SK-N-SH (cell line): ENCODE measurements around the gene ABCC4.

Source experiments
- EP300 ChIP-seq, 2 experiments: IDR thresholded peaks; 2 replicates each; pipeline versions ENCODE4 v1.4.0 to v1.6.1; 2012; ENCODE audit warnings: borderline replicate concordance in 1 of 2, low read depth in 1 of 2, low read length in 1 of 2
- EZH2phosphoT487 ChIP-seq: fragments of 200-600 bp; sonication (generic); IDR thresholded peaks from 2 replicates; pipeline ENCODE4 v1.6.1; 2017; ENCODE audit warnings: low read depth, mixed run types, mild to moderate bottlenecking, antibody characterized with exemption, moderate library complexity, borderline replicate concordance
- GATA2 ChIP-seq: sonication (generic); formaldehyde crosslinking; IDR thresholded peaks from 2 replicates; pipeline ENCODE4 v1.5.0; 2020; ENCODE audit warnings: mild to moderate bottlenecking, missing genetic modification reagents
- JUND ChIP-seq: IDR thresholded peaks from 2 replicates; pipeline ENCODE4 v1.4.0; 2012
- POLR2AphosphoS5 ChIP-seq: IDR thresholded peaks from 2 replicates; pipeline ENCODE4 v1.6.1; 2012; ENCODE audit warnings: low read depth, low read length
- RAD21 ChIP-seq: IDR thresholded peaks from 2 replicates; pipeline ENCODE4 v1.6.1; 2012; ENCODE audit warnings: mild to moderate bottlenecking, low read length
- RFX5 ChIP-seq: IDR thresholded peaks from 2 replicates; pipeline ENCODE4 v1.6.1; 2012; ENCODE audit warnings: mild to moderate bottlenecking, improper control_type of control experiment, low read length
- TCF12 ChIP-seq: IDR thresholded peaks from 2 replicates; pipeline ENCODE4 v1.4.0; 2012
- TF ChIP-seq, protein P1 (sequence below): fragments of 200-600 bp; sonication (generic); IDR thresholded peaks from 2 replicates; pipeline ENCODE4 v1.6.1; 2017; ENCODE audit warnings: antibody characterized with exemption, mild to moderate bottlenecking, moderate library complexity
- TF ChIP-seq, protein P2 (sequence below): IDR thresholded peaks from 2 replicates; pipeline ENCODE4 v1.4.0; 2012; ENCODE audit warnings: low read depth
- TF ChIP-seq, protein P3 (sequence below): IDR thresholded peaks from 2 replicates; pipeline ENCODE4 v1.4.0; 2012; ENCODE audit warnings: low read depth, borderline replicate concordance

DNA sequence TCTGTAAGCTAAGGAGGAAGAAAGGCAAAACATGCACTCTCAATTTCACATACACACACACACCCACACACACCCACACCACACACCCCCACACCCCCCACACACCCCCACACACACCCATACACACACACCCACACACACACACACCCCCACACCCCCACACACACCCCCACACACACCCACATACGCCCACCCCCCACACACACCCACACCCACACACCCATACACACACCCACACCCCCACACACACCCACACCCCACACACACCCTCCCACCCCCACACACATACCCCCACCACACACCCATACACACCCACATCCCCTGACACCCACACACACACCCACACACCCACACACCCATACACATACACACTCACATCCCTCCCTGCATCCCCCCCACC is 276.1 kb downstream of the ABCC4 start:
- TF ChIP-seq EZH2phosphoT487 (no peak), RFX5 (no peak), TCF12 (no peak), RAD21 (no peak), EP300 (IDR thresholded peaks at IDR 0.05; ENCODE audit: borderline replicate concordance in 1 of 2, low read depth in 1 of 2, low read length in 1 of 2) (no peak), POLR2AphosphoS5 (no peak), JUND (no peak), GATA2 (CRISPR knock-in tag) (no peak)
- TF ChIP-seq, protein P1, sequence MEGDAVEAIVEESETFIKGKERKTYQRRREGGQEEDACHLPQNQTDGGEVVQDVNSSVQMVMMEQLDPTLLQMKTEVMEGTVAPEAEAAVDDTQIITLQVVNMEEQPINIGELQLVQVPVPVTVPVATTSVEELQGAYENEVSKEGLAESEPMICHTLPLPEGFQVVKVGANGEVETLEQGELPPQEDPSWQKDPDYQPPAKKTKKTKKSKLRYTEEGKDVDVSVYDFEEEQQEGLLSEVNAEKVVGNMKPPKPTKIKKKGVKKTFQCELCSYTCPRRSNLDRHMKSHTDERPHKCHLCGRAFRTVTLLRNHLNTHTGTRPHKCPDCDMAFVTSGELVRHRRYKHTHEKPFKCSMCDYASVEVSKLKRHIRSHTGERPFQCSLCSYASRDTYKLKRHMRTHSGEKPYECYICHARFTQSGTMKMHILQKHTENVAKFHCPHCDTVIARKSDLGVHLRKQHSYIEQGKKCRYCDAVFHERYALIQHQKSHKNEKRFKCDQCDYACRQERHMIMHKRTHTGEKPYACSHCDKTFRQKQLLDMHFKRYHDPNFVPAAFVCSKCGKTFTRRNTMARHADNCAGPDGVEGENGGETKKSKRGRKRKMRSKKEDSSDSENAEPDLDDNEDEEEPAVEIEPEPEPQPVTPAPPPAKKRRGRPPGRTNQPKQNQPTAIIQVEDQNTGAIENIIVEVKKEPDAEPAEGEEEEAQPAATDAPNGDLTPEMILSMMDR = no peak
- TF ChIP-seq, protein P2, sequence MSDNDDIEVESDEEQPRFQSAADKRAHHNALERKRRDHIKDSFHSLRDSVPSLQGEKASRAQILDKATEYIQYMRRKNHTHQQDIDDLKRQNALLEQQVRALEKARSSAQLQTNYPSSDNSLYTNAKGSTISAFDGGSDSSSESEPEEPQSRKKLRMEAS = no peak
- TF ChIP-seq, protein P3, sequence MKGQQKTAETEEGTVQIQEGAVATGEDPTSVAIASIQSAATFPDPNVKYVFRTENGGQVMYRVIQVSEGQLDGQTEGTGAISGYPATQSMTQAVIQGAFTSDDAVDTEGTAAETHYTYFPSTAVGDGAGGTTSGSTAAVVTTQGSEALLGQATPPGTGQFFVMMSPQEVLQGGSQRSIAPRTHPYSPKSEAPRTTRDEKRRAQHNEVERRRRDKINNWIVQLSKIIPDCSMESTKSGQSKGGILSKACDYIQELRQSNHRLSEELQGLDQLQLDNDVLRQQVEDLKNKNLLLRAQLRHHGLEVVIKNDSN = no peak
